Activated T-cell treated with anti-CD3 and anti-CD28 coated beads for 1 hour (primary cell): ENCODE measurements around the gene DDX42.
A peak's percentile ranks its signal among the peaks of the same experiment; 100 is the strongest.

Experiments
- DNase-seq: peaks from one replicate; pipeline ENCODE4 v3.0.0-alpha.2; 2020; ENCODE audit warnings: low read depth

DDX42 gene

GRCh38 chr17:63774141-63774968 is at the start of gene DDX42:
Gene DDX42 (plus strand): TSS chr17:63774170. CDS start chr17:63787050, 12,880 bp downstream.
- peak; percentile 82 for DNase-seq

- no peak for DNase-seq
Observed at GRCh38 chr17:63735691-63736090, 38.3 kb upstream of the DDX42 start.

GRCh38 chr17:63740464-63741142 is 33.4 kb upstream of the DDX42 start:
- no peak for DNase-seq

- no peak for DNase-seq
Observed at GRCh38 chr17:63741143-63741407, 32.9 kb upstream of the DDX42 start.

GRCh38 chr17:63741408-63742173 is 32.4 kb upstream of the DDX42 start, which contains the start of gene STRADA:
Gene STRADA (minus strand): TSS chr17:63741799. CDS start chr17:63728369, 13,430 bp downstream.
- peak; percentile 98 for DNase-seq

- no peak for DNase-seq
Observed at GRCh38 chr17:63751806-63752205, 22.2 kb upstream of the DDX42 start.

- no peak for DNase-seq
Observed at GRCh38 chr17:63752707-63753106, 21.3 kb upstream of the DDX42 start.

GRCh38 chr17:63753215-63753614 is 20.8 kb upstream of the DDX42 start:
- no peak for DNase-seq

GRCh38 chr17:63754046-63754445 is 19.9 kb upstream of the DDX42 start:
- no peak for DNase-seq

GRCh38 chr17:63758428-63758827 is 15.5 kb upstream of the DDX42 start:
- no peak for DNase-seq

GRCh38 chr17:63760771-63761539 is 13.0 kb upstream of the DDX42 start:
- no peak for DNase-seq

GRCh38 chr17:63762161-63763078 is 11.6 kb upstream of the DDX42 start:
- DNase-seq, result no peak

- no peak for DNase-seq
Observed at GRCh38 chr17:63764716-63765115, 9.3 kb upstream of the DDX42 start.

GRCh38 chr17:63766754-63767153 is 7.2 kb upstream of the DDX42 start:
- no peak for DNase-seq

GRCh38 chr17:63768433-63768832 is 5.5 kb upstream of the DDX42 start:
- DNase-seq, result no peak

GRCh38 chr17:63772801-63773271 is 1.1 kb upstream of the DDX42 start:
- no peak for DNase-seq

GRCh38 chr17:63773272-63774140 is 464 bp upstream of the DDX42 start, which contains the start of gene CCDC47:
Gene CCDC47 (minus strand): TSS chr17:63773597. CDS start chr17:63766175, 7,422 bp downstream.
- DNase-seq, result peak; percentile 91

GRCh38 chr17:63774969-63775265 is 947 bp downstream of the DDX42 start:
- no peak for DNase-seq

- DNase-seq, result no peak
Observed at GRCh38 chr17:63775420-63775819, 1.4 kb downstream of the DDX42 start.

GRCh38 chr17:63780507-63780906 is 6.5 kb downstream of the DDX42 start:
- no peak for DNase-seq
